GM23248 (cell line): ENCODE measurements around the gene ANGEL1.

Experiments
- EZH2 ChIP-seq: fragments of 200-600 bp; sonication (generic); IDR thresholded peaks from 2 replicates; pipeline ENCODE4 v1.6.1; 2018; ENCODE audit warnings: antibody characterized with exemption, mild to moderate bottlenecking; ENCODE audit not compliant: insufficient read depth, poor library complexity, severe bottlenecking
- EZH2phosphoT487 ChIP-seq: fragments of 200-600 bp; sonication (generic); IDR thresholded peaks from 2 replicates; pipeline ENCODE4 v1.6.1; 2018; ENCODE audit warnings: antibody characterized with exemption, moderate library complexity, mild to moderate bottlenecking, low read depth; ENCODE audit not compliant: insufficient read depth

DNA sequence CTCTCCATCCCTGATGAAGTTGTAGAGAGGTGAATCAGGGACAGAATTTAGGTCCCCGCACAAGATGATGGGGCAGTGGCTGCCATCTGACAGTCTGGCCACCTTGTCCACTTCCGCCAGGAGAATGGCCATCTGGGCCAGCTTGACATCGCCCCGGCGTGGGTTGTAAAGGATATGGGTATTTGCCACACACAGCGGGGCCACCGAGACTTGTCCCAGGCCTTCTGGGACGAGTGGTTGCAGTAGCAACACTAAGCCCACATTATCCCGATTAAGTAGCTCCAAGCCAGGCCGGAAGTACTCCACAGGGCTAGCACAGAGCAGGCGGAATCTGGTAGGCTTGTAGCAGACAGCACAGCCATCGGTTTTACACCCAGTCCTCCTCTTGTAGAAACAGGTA, 6.2 kb downstream of the ANGEL1 start:
- TF ChIP-seq EZH2 (no peak), EZH2phosphoT487 (no peak)
